IMR-90 (cell line): ENCODE results near the gene DMAP1. TPM values are rescaled to one million over a fixed set of nuclear protein-coding genes. Genes with fewer than 3 reads are reported as not detected.

Source experiments
- ATAC-seq: fragments of 200-7000 bp; cut with Tn5 transposase; 2 replicates; pipeline ENCODE4 v1.9.1; 2020; ENCODE audit warnings: low read depth, mild to moderate bottlenecking, moderate library complexity
- BruUV-seq: library from RNA; stranded (reverse); fragments of 400-500 nt; replicated peaks from 2 replicates; lab custom pipeline; 2021; lab: Mats Ljungman, UMichigan
- CTCF ChIA-PET: fragments of 300-600 bp; formaldehyde crosslinking; extraction: SDS; loops from one replicate; lab custom pipeline; 2021; ENCODE audit warnings: antibody characterized with exemption; lab: Yijun Ruan, JAX
- POLR2A ChIA-PET: fragments of 300-600 bp; sonication (Branson Sonifier 250); formaldehyde crosslinking; loops from one replicate; lab custom pipeline; 2022; ENCODE audit warnings: antibody characterized with exemption; ENCODE audit not compliant: unreplicated experiment; lab: Charles Lee
- DNase-seq: peaks from one replicate; pipeline ENCODE4 v3.0.0; 2013
- H2AFZ ChIP-seq: replicated peaks from 2 replicates; pipeline ENCODE3; 2013; ENCODE audit warnings: low read length, mild to moderate bottlenecking; ENCODE audit not compliant: poor library complexity
- H2AK5ac ChIP-seq: 2 replicates; pipeline ENCODE4 v1.6.1; 2013; ENCODE audit warnings: low read depth, low read length, inconsistent platforms
- H2AK9ac ChIP-seq: replicated peaks from 2 replicates; pipeline ENCODE3; 2013; ENCODE audit warnings: mild to moderate bottlenecking, low read depth, low read length, moderate library complexity; ENCODE audit not compliant: poor library complexity
- H2BK120ac ChIP-seq: 2 replicates; pipeline ENCODE4 v1.6.1; 2013; ENCODE audit warnings: low read depth, low read length, inconsistent platforms
- H2BK15ac ChIP-seq: 3 replicates; pipeline ENCODE4 v1.6.1; 2013; ENCODE audit warnings: low read depth, low read length, inconsistent platforms
- H2BK20ac ChIP-seq: 2 replicates; pipeline ENCODE4 v1.6.1; 2013; ENCODE audit warnings: low read depth, mild to moderate bottlenecking, inconsistent platforms, low read length, moderate library complexity
- H2BK5ac ChIP-seq: 2 replicates; pipeline ENCODE4 v1.6.1; 2013; ENCODE audit warnings: mild to moderate bottlenecking, low read depth, low read length, inconsistent platforms; ENCODE audit not compliant: poor library complexity, severe bottlenecking
- H3K14ac ChIP-seq: replicated peaks from 2 replicates; pipeline ENCODE4 v1.6.1; 2013; ENCODE audit warnings: low read depth, low read length, inconsistent platforms
- H3K18ac ChIP-seq: 2 replicates; pipeline ENCODE4 v1.6.1; 2013; ENCODE audit warnings: low read depth, low read length, control low read depth
- H3K23ac ChIP-seq: 2 replicates; pipeline ENCODE4 v1.6.1; 2013; ENCODE audit warnings: low read depth, low read length, inconsistent platforms
- H3K27ac ChIP-seq: 2 replicates; pipeline ENCODE4 v1.5.1; 2013; ENCODE audit warnings: mild to moderate bottlenecking, control low read depth, low read length; ENCODE audit not compliant: insufficient read depth
- H3K27me3 ChIP-seq: 2 replicates; pipeline ENCODE4 v1.6.1; 2013; ENCODE audit warnings: low read length; ENCODE audit not compliant: control insufficient read depth, insufficient read depth
- H3K36me3 ChIP-seq: 2 replicates; pipeline ENCODE4 v1.6.1; 2013; ENCODE audit warnings: low read length, mixed read lengths; ENCODE audit not compliant: control insufficient read depth, insufficient read depth
- H3K4ac ChIP-seq: 2 replicates; pipeline ENCODE4 v1.6.1; 2013; ENCODE audit warnings: low read depth, low read length, inconsistent platforms
- H3K4me1 ChIP-seq: 2 replicates; pipeline ENCODE4 v1.6.1; 2013; ENCODE audit warnings: low read length, mixed read lengths; ENCODE audit not compliant: control insufficient read depth, insufficient read depth
- H3K4me2 ChIP-seq: 2 replicates; pipeline ENCODE4 v1.6.1; 2013; ENCODE audit warnings: low read depth, mild to moderate bottlenecking, control low read depth, low read length, moderate library complexity
- H3K4me3 ChIP-seq: 2 replicates; pipeline ENCODE4 v1.5.1; 2013; ENCODE audit warnings: low read depth, mild to moderate bottlenecking, control low read depth, low read length, moderate library complexity; ENCODE audit not compliant: insufficient read depth
- H3K56ac ChIP-seq: 2 replicates; pipeline ENCODE4 v1.6.1; 2013; ENCODE audit warnings: low read length, inconsistent platforms; ENCODE audit not compliant: insufficient read depth; ENCODE audit errors: extremely low read depth
- H3K79me1 ChIP-seq, 2 experiments: 2 replicates each; pipeline ENCODE4 v1.6.1; 2013; ENCODE audit warnings: low read length in 2 of 2, inconsistent platforms in 1 of 2, low read depth in 1 of 2
- H3K9ac ChIP-seq: 2 replicates; pipeline ENCODE4 v1.6.1; 2013; ENCODE audit warnings: low read depth, low read length, control low read depth
- H3K9me1 ChIP-seq: 2 replicates; pipeline ENCODE4 v1.6.1; 2013; ENCODE audit warnings: low read length, inconsistent platforms; ENCODE audit not compliant: insufficient read depth
- H3K9me3 ChIP-seq: 2 replicates; pipeline ENCODE4 v1.6.1; 2013; ENCODE audit warnings: low read length; ENCODE audit not compliant: control insufficient read depth, insufficient read depth
- H4K20me1 ChIP-seq: 2 replicates; pipeline ENCODE4 v1.6.1; 2013; ENCODE audit warnings: low read length, inconsistent platforms; ENCODE audit not compliant: insufficient read depth
- H4K5ac ChIP-seq: 2 replicates; pipeline ENCODE4 v1.6.1; 2013; ENCODE audit warnings: mild to moderate bottlenecking, low read depth, low read length, control low read depth
- H4K8ac ChIP-seq, 2 experiments: 2 replicates each; pipeline ENCODE4 v1.6.1; 2013; ENCODE audit warnings: low read depth in 2 of 2, low read length in 2 of 2, control low read depth in 1 of 2, inconsistent platforms in 1 of 2
- H4K91ac ChIP-seq: 2 replicates; pipeline ENCODE4 v1.6.1; 2013; ENCODE audit warnings: low read depth, low read length, inconsistent platforms; ENCODE audit not compliant: insufficient read depth
- MAZ ChIP-seq: IDR thresholded peaks from 2 replicates; pipeline ENCODE4 v1.6.1; 2012; ENCODE audit warnings: low read depth, mild to moderate bottlenecking, low read length, improper control_type of control experiment, moderate library complexity, borderline replicate concordance
- SMC3 ChIP-seq: fragments of 150-350 bp; IDR thresholded peaks from 2 replicates; pipeline ENCODE4 v1.6.1; 2016; ENCODE audit warnings: low read depth, mild to moderate bottlenecking, antibody characterized with exemption, low read length, moderate library complexity
- WGBS, 2 experiments: methylation state at CpG; one replicate each; pipeline versions ENCODE4 v1.1.5 to v1.1.7; 2013; ENCODE audit warnings: missing lambda C conversion rate in 2 of 2; ENCODE audit not compliant: insufficient read length in 1 of 2; ENCODE audit errors: extremely low coverage in 2 of 2; 5-methylcytosine and 5-hydroxymethylcytosine counted together
- dilution Hi-C: fragments of 300-500 bp; cut with HindIII; formaldehyde crosslinking; loops from one replicate; pipeline ENCODE4 v1.14.3; 2018; ENCODE audit warnings: low sequenced_read_pairs; ENCODE audit not compliant: unreplicated experiment
- in situ Hi-C: fragments of 300-500 bp; cut with MboI; formaldehyde crosslinking; loops from 3 replicates; pipeline ENCODE4 v1.14.3; 2019; ENCODE audit warnings: low sequenced_read_pairs, inconsistent platforms, mixed read lengths
- intact Hi-C: fragments of 100-400 bp; cut with micrococcal nuclease; formaldehyde crosslinking; loops from 2 replicates; pipeline ENCODE4 v1.10.0; 2022
- polyA plus RNA-seq, 3 experiments: library from polyadenylated mRNA; depleted of rRNA; stranded (reverse); fragments of >200 nt; gene quantifications; 2 replicates each; pipeline ENCODE4 v1.2.3, GENCODE V29; 2012; ENCODE audit warnings: low replicate concordance in 1 of 3
- total RNA-seq: library from RNA; depleted of rRNA; stranded (reverse); fragments of >200 nt; gene quantifications from 2 replicates; pipeline ENCODE4 v1.2.3, GENCODE V29; 2012

DMAP1 gene
- total and polyA plus RNA-seq, 2 of the 4 experiments (the other 2 are of a cell fraction): 22.2 to 34.3 TPM

DNA sequence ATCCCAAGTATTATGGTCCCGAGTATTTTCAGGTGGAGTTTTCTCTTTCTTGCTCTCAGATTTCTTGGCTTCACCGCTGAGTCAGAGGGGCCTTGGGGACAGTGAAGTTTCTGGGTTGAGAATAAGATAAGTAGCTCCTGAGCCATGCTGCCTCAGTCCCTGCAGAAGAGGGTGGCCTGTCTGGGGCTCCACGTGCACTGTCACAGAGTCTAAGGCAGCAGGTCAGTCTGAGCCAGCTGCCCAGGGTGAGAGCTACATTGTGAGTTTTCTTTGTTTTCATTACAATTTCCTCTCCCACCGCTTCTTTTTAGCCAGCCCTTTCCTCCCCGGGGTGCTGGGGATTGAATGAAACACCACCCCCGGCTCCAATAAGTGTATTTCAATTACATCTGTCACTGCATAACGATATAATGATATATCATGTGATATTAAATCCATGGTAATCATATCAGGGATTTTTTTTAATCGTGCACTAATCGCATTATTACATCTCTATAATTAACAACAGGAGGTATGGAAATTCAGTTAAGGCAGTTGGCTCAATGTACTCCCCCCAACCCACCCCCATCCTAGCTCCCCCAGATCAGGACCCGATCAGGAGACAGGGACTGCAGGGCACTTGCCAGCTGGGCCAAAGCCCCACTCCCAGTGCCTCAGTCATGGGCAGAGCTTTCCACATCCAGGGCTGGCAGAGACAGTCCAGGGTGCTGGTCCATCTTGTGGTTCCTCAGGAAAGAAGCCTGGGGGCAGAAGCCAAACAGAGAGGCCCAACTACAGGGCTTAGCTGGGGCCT lies 43.7 kb downstream of the DMAP1 start:
- H3K27ac ChIP-seq: no peak overlapping the region
- ChIA-PET CTCF (interaction anchor here (0.9 kb wide), 1 partner anchor 19 kb away, joined by 3 read pairs; no protein-coding TSS in a partner anchor), POLR2A (no interaction called here)
- H2BK15ac ChIP-seq: no peak overlapping the region
- intact Hi-C loops (no loop called here), in situ Hi-C loops (no loop called here), dilution Hi-C loops (no loop called here)
- no peak overlapping the region for H2AK9ac ChIP-seq
- WGBS, 2 experiments: no CpG with 5 or more reads among the region's 10 CpGs
- H2AK5ac ChIP-seq: no peak overlapping the region
- no TSS peak for BruUV-seq
- H3K23ac ChIP-seq: no peak overlapping the region
- DNase-seq: no peak
- no peak overlapping the region for H3K4me3 ChIP-seq
- no peak overlapping the region for H3K9ac ChIP-seq
- peaks cover 5% of the 10 kb centered on the region; the same call in 1 of the 2 replicates for H3K9me1 ChIP-seq
- no peak overlapping the region for H3K18ac ChIP-seq
- H4K91ac ChIP-seq: no peak overlapping the region
- no peaks in the 10 kb centered on the region for H3K27me3 ChIP-seq
- no peaks in the 10 kb centered on the region for H3K9me3 ChIP-seq
- H3K4me2 ChIP-seq: no peak overlapping the region
- no peak overlapping the region for H3K56ac ChIP-seq
- H2AFZ ChIP-seq: no peak overlapping the region
- no peak overlapping the region for H2BK120ac ChIP-seq
- TF ChIP-seq SMC3: no peak
- no peak for TF ChIP-seq MAZ
- peaks cover 7% of the 10 kb centered on the region for H3K36me3 ChIP-seq
- H3K4ac ChIP-seq: no peak overlapping the region
- H3K14ac ChIP-seq: no peak overlapping the region
- H3K4me1 ChIP-seq: no peaks in the 10 kb centered on the region
- no peaks in the 10 kb centered on the region for H3K79me1 ChIP-seq
- H2BK5ac ChIP-seq: no peak overlapping the region
- ATAC-seq: no peak
- no peak overlapping the region for H2BK20ac ChIP-seq
- no peak overlapping the region for H4K5ac ChIP-seq
- no peaks in the 10 kb centered on the region; the same call in none of the 2 replicates for H4K20me1 ChIP-seq
- H4K8ac ChIP-seq: no peak overlapping the region
